Activated naive CD4-positive, alpha-beta T cell treated with anti-CD3 and anti-CD28 coated beads, Interleukin-2, amount 10 ng/mL, durations not matched to agents 7 days and 5 days (primary cell): ENCODE measurements around the gene VAV2.

Experiments used
- CTCF ChIA-PET: fragments of 350-600 bp; sonication (Branson Sonifier 250); formaldehyde crosslinking; loops from one replicate; lab custom pipeline; 2021; ENCODE audit warnings: antibody characterized with exemption; lab: Charles Lee
- DNase-seq: peaks from one replicate; pipeline ENCODE4 v3.0.0-alpha.2; 2020
- H3K27ac Mint-ChIP-seq: one replicate; pipeline ENCODE4 v1.8.0; 2021; ENCODE audit warnings: mild to moderate bottlenecking, moderate library complexity, mixed read lengths
- H3K27me3 Mint-ChIP-seq: one replicate; pipeline ENCODE4 v1.8.0; 2021; ENCODE audit warnings: mild to moderate bottlenecking, mixed read lengths
- H3K36me3 Mint-ChIP-seq: one replicate; pipeline ENCODE4 v1.8.0; 2021; ENCODE audit warnings: mixed read lengths
- H3K4me1 Mint-ChIP-seq: one replicate; pipeline ENCODE4 v1.8.0; 2021; ENCODE audit warnings: mixed read lengths
- H3K4me3 Mint-ChIP-seq: one replicate; pipeline ENCODE4 v1.8.0; 2021; ENCODE audit warnings: mild to moderate bottlenecking, moderate library complexity, mixed read lengths
- H3K9me3 Mint-ChIP-seq: one replicate; pipeline ENCODE4 v1.8.0; 2021; ENCODE audit warnings: mixed read lengths

Gene VAV2

DNA sequence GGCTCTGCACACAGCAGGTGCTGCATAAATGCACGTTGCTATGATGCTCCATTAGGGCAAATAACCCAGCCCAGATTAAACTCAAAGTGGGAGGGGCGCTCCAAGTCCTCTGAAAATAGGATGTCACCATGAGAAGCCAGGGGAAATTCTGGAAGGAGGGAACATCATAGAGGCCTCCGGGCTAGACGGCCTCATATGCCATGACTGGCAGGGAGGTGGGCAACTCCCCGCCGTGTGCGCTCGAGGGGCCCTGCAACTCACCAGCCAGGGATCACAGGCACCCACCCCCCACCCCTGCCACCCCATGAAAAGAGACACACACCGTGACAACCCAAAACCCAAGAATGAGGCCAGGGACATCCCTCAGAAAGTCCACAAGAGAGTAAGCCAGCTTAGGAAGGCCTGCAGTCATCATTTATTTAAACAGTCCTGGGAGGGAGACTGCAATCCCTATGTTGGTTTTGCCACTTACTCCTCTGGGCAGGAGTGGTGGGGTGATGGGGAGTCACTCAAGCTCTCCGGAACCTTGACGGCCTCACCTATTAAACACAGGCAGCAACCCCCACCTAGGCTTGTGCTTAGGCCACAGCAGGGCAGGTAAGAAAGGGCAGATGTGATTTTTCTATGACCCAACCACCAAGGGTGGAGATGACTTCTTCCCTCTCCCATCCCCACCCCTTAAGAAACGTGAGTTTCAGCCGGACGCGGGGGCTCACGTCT lies 4.0 kb downstream of the VAV2 start:
- no peaks in the 10 kb centered on the region for H3K4me1 Mint-ChIP-seq
- H3K27me3 Mint-ChIP-seq, result peaks cover 38% of the 10 kb centered on the region
- no peak overlapping the region for H3K27ac Mint-ChIP-seq
- no peak overlapping the region for H3K4me3 Mint-ChIP-seq
- CTCF ChIA-PET, result no interaction called here
- H3K9me3 Mint-ChIP-seq, result no peaks in the 10 kb centered on the region
- no peaks in the 10 kb centered on the region for H3K36me3 Mint-ChIP-seq
- no peak for DNase-seq

GRCh38 chr9:133987446-133987788 lies 4.7 kb downstream of the VAV2 start:
- no peaks in the 10 kb centered on the region for H3K36me3 Mint-ChIP-seq
- CTCF ChIA-PET, result no interaction called here
- peaks cover 35% of the 10 kb centered on the region for H3K27me3 Mint-ChIP-seq
- H3K27ac Mint-ChIP-seq, result no peak overlapping the region
- H3K9me3 Mint-ChIP-seq, result no peaks in the 10 kb centered on the region
- no peaks in the 10 kb centered on the region for H3K4me1 Mint-ChIP-seq
- no peak overlapping the region for H3K4me3 Mint-ChIP-seq
- no peak for DNase-seq

- CTCF ChIA-PET, result no interaction called here
- no peak overlapping the region for H3K4me3 Mint-ChIP-seq
- DNase-seq, result no peak
- H3K27ac Mint-ChIP-seq, result no peak overlapping the region
- H3K36me3 Mint-ChIP-seq, result no peaks in the 10 kb centered on the region
- H3K9me3 Mint-ChIP-seq, result no peaks in the 10 kb centered on the region
- peaks cover 32% of the 10 kb centered on the region for H3K27me3 Mint-ChIP-seq
- H3K4me1 Mint-ChIP-seq, result no peaks in the 10 kb centered on the region
Observed at GRCh38 chr9:133986774-133987445, 5.2 kb downstream of the VAV2 start.

DNA sequence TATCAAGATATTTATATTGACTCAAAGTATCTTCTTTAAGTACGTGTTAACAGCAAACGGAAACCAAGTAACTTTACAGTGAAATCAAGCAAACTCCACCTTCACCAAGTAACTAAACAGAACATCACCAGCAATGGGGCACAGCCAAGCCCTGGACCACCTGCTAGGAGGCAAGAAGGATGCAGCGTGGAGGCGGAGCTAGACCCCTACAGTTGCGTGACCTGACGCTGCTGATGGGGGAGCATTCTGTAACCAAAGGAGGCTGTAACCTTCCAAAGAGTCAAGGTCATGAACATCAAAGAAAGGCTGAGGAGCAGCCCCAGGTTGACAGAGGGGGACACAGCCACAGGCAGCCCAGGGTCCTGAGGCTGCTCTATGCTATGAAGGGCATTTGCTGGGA lies 6.1 kb downstream of the VAV2 start:
- CTCF ChIA-PET, result no interaction called here
- Mint-ChIP-seq H3K9me3 (no peaks in the 10 kb centered on the region), H3K27me3 (peaks cover 28% of the 10 kb centered on the region), H3K4me1 (no peaks in the 10 kb centered on the region), H3K36me3 (no peaks in the 10 kb centered on the region), H3K4me3 (no peak overlapping the region), H3K27ac (no peak overlapping the region)
- no peak for DNase-seq

DNA sequence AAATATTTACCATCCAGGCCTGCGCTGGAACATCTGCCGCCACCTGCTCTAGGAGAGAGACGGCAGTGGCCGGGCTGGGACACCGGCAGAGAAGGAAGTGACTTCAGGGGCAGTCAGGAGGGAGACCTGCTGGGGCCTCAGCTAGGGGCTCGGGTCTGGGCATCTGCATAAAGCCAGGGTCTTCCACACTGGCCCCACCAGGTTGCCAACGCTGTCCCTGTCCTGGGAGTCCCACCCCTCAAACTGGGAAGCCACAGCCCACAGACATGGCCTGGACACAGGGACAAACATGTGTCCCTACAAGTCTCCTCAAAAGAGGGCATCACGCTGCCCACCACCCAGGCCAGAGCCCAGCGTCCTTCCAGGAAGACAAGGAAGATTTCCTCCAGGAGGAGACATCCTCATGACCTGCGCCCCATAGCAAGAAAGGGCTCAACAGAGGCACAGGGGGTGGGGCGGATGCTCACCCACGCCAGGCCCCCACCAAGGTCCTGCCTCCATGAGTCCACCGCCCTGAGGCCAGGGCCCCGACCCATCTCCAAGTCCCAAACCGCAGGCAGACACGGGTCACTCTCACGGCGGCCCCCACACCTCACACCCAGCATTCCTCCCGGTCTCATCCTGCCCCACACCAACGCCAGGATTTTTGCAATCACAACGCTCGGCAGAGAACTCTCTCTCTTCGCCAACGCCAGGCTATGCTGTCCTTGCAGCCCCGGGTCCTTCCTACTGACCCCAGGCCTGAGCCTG lies 9.0 kb downstream of the VAV2 start:
- Mint-ChIP-seq H3K27me3 (peaks cover 16% of the 10 kb centered on the region), H3K36me3 (no peaks in the 10 kb centered on the region), H3K9me3 (no peaks in the 10 kb centered on the region), H3K4me3 (no peak overlapping the region), H3K4me1 (no peaks in the 10 kb centered on the region), H3K27ac (no peak overlapping the region)
- CTCF ChIA-PET, result no interaction called here
- no peak for DNase-seq

DNA sequence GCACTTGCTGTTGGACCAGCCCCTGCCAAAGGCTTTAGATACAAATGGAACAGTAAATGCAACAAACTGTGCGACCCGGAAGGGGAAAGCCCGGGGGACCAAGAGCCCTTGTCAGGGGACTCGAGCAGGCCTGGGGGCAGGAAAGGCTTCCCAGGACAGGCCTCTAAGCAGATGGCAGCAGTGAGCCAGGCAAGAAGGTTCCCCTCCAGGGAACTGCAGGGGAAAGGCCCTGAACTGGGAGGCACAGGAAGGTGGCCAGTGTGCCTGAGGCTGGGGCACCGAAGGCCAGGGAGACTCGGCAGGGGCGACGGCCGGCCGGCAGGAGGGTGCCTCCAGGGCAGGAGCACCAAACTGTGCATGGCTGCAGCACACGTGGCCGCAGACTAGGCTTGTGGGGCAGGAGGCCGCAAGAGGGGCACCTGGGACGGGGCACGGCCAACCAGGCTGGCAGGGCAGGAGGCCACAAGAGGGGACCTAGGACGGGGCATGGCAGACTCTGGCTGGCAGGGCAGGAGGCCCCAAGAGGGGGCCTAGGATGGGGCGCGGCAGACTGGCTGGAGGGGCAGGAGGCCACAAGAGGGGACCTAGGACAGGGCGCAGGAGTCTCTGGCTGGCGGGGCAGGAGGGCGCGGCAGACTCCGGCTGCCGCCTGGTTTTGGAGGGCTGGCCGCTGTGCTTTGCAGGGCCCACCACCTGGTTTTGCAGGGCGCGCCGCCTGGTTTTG lies 10.0 kb downstream of the VAV2 start:
- DNase-seq, result no peak
- no peaks in the 10 kb centered on the region for H3K36me3 Mint-ChIP-seq
- H3K27ac Mint-ChIP-seq, result no peak overlapping the region
- H3K4me1 Mint-ChIP-seq, result no peaks in the 10 kb centered on the region
- no peak overlapping the region for H3K4me3 Mint-ChIP-seq
- CTCF ChIA-PET, result no interaction called here
- no peaks in the 10 kb centered on the region for H3K9me3 Mint-ChIP-seq
- H3K27me3 Mint-ChIP-seq, result peaks cover 12% of the 10 kb centered on the region

DNA sequence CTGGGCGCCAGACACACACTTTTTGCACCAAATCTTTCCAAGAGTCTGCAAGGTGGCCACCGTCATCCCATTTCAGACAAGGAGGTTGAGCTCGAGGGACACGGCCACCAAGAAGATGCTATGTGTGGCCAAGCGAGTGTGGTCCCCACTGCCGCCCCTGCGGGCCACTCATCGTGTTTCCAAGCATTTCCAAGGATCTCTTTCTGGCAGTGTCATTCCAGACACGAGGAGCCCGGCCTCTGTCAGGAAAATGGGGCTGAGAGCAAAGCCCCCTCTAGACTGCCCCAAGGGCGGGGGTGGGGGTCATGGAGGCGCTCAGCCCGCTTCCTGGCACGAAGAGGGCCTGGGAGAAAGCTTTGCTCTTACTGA lies 10.6 kb downstream of the VAV2 start:
- Mint-ChIP-seq H3K4me3 (no peak overlapping the region), H3K9me3 (no peaks in the 10 kb centered on the region), H3K36me3 (no peaks in the 10 kb centered on the region), H3K27ac (no peak overlapping the region), H3K4me1 (no peaks in the 10 kb centered on the region), H3K27me3 (peaks cover 9% of the 10 kb centered on the region)
- DNase-seq, result no peak
- CTCF ChIA-PET, result no interaction called here

- H3K4me1 Mint-ChIP-seq, result no peaks in the 10 kb centered on the region
- DNase-seq, result no peak
- H3K9me3 Mint-ChIP-seq, result no peaks in the 10 kb centered on the region
- H3K27me3 Mint-ChIP-seq, result peaks cover 9% of the 10 kb centered on the region
- H3K36me3 Mint-ChIP-seq, result no peaks in the 10 kb centered on the region
- H3K4me3 Mint-ChIP-seq, result no peak overlapping the region
- CTCF ChIA-PET, result no interaction called here
- H3K27ac Mint-ChIP-seq, result peak overlapping the region; percentile 7
Observed at GRCh38 chr9:133980864-133981588, 11.1 kb downstream of the VAV2 start.

- Mint-ChIP-seq H3K36me3 (no peaks in the 10 kb centered on the region), H3K9me3 (no peaks in the 10 kb centered on the region), H3K27ac (no peak overlapping the region), H3K4me1 (no peaks in the 10 kb centered on the region), H3K27me3 (peaks cover 9% of the 10 kb centered on the region), H3K4me3 (no peak overlapping the region)
- DNase-seq, result no peak
- CTCF ChIA-PET, result no interaction called here
Observed at GRCh38 chr9:133979921-133980863, 11.9 kb downstream of the VAV2 start.

- Mint-ChIP-seq H3K9me3 (no peaks in the 10 kb centered on the region), H3K4me3 (no peak overlapping the region), H3K27ac (no peak overlapping the region), H3K36me3 (no peaks in the 10 kb centered on the region), H3K4me1 (no peaks in the 10 kb centered on the region), H3K27me3 (peaks cover 9% of the 10 kb centered on the region)
- no peak for DNase-seq
- CTCF ChIA-PET, result interaction anchor here (1.2 kb wide), 1 partner anchor 16 kb away, joined by 3 read pairs; no protein-coding TSS in a partner anchor
Observed at GRCh38 chr9:133979273-133979920, 12.7 kb downstream of the VAV2 start.

- Mint-ChIP-seq H3K4me3 (no peak overlapping the region), H3K4me1 (no peaks in the 10 kb centered on the region), H3K9me3 (no peaks in the 10 kb centered on the region), H3K27me3 (peaks cover 9% of the 10 kb centered on the region), H3K27ac (no peak overlapping the region), H3K36me3 (no peaks in the 10 kb centered on the region)
- CTCF ChIA-PET, result interaction anchor here (1.2 kb wide), 1 partner anchor 16 kb away, joined by 3 read pairs; no protein-coding TSS in a partner anchor
- DNase-seq, result no peak
Observed at GRCh38 chr9:133978899-133979272, 13.2 kb downstream of the VAV2 start.

GRCh38 chr9:133978226-133978898 lies 13.8 kb downstream of the VAV2 start:
- Mint-ChIP-seq H3K4me1 (no peaks in the 10 kb centered on the region), H3K27me3 (peaks cover 12% of the 10 kb centered on the region), H3K9me3 (no peaks in the 10 kb centered on the region), H3K4me3 (no peak overlapping the region), H3K27ac (no peak overlapping the region), H3K36me3 (no peaks in the 10 kb centered on the region)
- DNase-seq, result no peak
- CTCF ChIA-PET, result interaction anchor here (1.2 kb wide), 1 partner anchor 17 kb away, joined by 3 read pairs; no protein-coding TSS in a partner anchor
